ENCODE data around the gene MTR.

- TF ChIP-seq EZH2 (IDR thresholded peaks at IDR 0.05; ENCODE audit: insufficient read depth, poor library complexity, severe bottlenecking) = no peak
- TF ChIP-seq EZH2phosphoT487 (IDR thresholded peaks at IDR 0.05; ENCODE audit: insufficient read depth, low read depth) = no peak
Measured at GRCh38 chr1:236953151-236953700, 158.1 kb downstream of the MTR start.
